HG03064 (cell line): Measurements from ENCODE around the gene GHR.

ENCODE experiments used
- ATAC-seq: cut with Tn5 transposase; IDR thresholded peaks from one replicate; pipeline ENCODE4 v1.9.1; 2021; ENCODE audit warnings: low read depth; ENCODE audit not compliant: unreplicated experiment

The GHR gene

DNA sequence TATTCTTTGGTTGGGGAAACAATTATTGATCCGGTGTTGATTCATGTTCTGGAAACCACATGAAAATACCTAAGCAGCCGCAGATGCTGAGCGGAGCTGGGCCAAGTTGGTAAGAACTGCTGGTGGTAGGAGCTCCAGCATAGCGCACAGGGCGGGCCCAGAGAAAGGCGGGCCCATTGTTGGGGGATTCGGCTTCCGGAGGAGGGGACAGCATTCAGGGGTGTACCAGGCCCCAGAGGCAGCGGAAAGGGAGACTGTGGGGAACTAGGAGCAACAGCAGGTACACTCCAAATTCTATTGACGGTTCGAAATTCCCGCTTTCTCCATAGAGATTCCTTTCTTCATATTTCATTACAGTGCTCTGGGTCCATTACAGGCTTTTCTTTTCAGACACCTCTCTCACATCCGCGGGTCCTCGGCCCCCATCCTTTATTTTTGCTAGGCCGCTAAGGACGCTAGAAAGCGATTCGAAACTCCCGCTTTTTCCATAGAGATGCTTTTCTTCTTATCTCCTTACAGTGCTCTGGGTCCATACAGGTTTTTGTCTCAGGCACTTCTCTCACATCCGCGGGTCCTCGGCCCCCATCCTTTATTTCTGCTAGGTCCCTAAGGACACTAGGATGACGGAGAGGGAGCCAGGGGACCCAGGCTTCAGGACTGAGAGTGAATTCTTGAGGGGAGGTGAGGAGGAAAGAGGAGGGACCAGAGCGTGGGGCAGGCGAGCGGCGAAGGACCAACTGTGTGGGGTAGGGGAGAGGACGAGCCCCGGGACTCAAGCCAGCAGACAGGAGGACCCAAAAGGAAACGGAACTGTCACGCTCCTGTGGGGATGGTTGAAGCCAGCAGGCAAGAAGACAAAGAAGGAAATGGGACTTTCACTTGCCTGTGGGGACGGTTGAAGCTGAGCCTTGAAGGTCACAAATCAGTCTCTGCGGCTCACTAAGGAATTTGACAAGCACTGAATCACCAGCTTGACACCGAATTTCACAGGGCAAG lies 333.7 kb downstream of the GHR start, which contains the start of gene CCDC152:
TSS of gene CCDC152 (plus strand) at position 213 of the 996 bp plus-strand sequence. CDS start 2,304 bp downstream, outside the sequence.
- ATAC-seq = peak; percentile 74

DNA sequence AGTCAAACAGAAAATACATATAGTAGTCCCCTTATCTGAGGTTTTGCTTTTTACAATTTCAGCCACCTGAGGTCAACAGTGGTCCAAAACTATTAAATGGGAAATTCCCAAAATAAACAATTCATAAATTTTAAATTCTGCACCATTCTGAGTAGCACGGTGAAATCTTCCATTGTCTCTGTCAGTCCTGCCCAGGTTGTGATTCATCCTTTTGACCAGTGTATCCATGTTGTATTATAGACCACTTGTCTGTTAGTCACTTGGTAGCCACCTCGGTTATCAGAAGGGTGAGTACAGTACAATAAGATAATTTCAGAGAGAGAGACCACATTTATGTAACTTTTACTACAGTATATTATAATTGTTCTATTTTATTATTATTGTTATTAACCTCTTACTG lies 336.2 kb downstream of the GHR start:
- no peak for ATAC-seq

DNA sequence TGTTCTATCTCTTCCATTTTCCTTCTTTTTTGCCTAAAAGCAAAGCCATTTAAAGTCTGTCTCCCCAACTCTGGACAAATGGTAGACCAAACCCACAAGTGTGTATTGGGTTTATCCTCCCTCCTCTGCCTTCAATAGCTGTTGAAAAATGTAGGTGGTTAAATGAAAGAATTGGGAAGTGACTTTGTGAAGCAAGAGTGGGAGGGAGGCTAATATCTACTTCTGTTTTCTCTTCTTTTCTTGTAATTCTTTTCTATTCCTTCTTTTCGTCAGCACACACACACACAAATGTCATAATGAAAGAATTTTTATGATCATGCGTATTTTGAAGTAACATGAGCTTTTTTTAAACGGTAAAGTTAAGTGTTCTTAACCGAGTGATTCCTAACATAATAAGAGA lies 337.2 kb downstream of the GHR start:
- no peak for ATAC-seq

DNA sequence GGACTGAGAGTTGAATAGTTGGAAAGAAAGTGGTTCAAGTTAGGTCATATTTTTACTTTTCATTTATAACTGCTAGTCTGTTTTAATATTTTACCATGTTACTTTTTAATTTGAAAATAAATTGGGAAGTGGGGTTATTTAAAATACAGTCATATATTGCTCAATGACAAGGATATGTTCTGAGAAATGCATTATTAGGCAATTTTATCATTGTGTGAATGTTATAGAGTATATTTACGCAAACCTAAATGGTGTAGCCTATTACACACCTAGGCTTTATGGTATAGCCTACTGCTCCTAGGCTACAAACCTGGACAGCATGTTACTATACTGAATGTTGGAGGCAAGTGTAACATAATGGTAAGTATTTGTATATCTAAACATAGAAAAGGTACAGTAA lies 338.6 kb downstream of the GHR start:
- no peak for ATAC-seq

DNA sequence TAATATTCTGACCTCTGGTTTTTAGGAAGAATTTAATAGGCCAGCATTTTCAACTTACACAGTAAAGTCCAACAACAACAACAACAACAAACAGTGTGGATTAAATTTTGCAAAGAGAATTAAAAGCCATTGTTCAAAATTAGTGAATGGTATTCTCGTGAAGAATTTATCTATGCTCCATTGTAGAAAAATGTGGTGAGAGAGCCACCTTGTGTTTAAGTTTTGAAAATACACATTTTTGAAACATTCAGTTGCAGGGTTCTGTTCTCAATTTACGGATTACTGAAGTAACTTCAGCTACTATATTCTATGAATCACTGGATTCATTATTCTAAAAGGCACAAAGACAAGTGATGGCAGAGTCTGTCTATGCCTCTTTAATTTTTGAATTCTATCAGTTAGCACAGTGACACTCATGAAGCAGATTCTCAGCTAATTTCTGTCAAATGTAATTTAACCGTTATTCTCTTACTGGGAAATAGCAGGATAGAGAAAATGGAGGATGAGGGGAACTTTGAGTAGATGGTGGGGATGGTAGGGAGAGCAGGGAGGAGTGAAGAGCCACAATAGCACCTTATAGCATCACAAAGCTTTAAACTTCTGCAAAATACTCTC lies 344.4 kb downstream of the GHR start:
- ATAC-seq = no peak

DNA sequence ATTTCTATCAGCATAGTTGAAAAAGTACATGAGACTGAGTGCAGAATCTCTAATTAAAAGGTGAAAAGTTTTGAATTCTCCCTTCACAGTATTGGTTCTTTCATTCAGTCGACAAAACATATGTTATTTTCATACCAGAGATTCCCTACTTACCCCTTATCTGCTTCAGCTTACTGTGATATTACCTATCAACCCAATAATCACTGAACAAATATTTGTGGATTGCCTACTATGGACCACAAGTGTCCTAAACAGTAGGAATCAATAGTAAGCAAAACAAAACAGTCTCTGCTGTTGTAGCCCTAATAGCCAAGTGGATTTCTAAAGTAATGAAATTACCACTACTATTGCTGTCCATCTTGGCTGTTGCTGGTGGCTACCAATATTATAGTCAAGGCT lies 344.9 kb downstream of the GHR start:
- no peak for ATAC-seq

DNA sequence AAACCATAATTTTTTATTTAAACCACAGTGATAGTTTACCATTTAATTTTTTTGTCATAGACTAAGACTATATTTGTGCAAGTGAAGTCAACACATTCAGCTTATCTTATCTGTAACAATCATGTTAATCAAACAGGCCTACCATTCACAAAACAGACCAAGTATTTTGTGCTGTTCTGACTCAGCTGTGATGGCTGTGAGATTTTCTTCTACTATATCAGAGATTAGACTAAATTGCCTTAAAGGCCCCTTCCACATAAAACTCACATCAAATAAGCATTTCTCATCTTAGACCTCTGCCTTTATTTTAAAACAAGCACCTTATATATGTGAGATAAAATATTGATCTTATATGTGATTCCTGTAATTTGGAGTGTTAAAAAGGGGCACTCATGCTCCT lies 346.8 kb downstream of the GHR start:
- no peak for ATAC-seq
